K562 (cell line): ENCODE results near the gene FAM200B. TPM values are rescaled to one million over a fixed set of nuclear protein-coding genes. Genes with fewer than 3 reads are reported as not detected.

Source experiments
- ATAC-seq: fragments of 200-7000 bp; cut with Tn5 transposase; 3 replicates; pipeline ENCODE4 v1.9.1; 2020; ENCODE audit warnings: moderate library complexity
- BruUV-seq: library from RNA; stranded (reverse); fragments of 400-500 nt; replicated peaks from 2 replicates; lab custom pipeline; 2021; lab: Mats Ljungman, UMichigan
- CTCF ChIA-PET: fragments of 300-600 bp; formaldehyde crosslinking; extraction: SDS; loops from one replicate; lab custom pipeline; 2021; ENCODE audit warnings: low intra/inter-chr PET ratio; lab: Yijun Ruan, JAX
- POLR2A ChIA-PET: fragments of 300-600, 350-650 bp; sonication (Branson Sonifier 250); formaldehyde crosslinking; extraction: SDS; loops from one replicate; lab custom pipeline; 2021; ENCODE audit warnings: antibody characterized with exemption, inconsistent platforms; lab: Yijun Ruan, JAX
- DNase-seq, 4 experiments: peaks; one replicate each; pipeline versions ENCODE4 v3.0.0 to v3.0.0-alpha.2; 2011 to 2018; ENCODE audit warnings: low spot score in 3 of 4, mixed read lengths in 3 of 4; ENCODE audit errors: extremely low read depth in 1 of 4
- FAIRE-seq: peaks from 2 replicates; lab custom pipeline; 2011; peaks lifted over from hg19 to GRCh38; lab: Jason Lieb, UNC
- H2AFZ ChIP-seq: 2 replicates; pipeline ENCODE4 v1.6.0; 2011; ENCODE audit warnings: low read depth, low read length, control low read depth, inconsistent platforms
- H3K27ac ChIP-seq: fragments of 200-600 bp; 3 replicates; pipeline ENCODE4 v1.8.0; 2011; ENCODE audit warnings: low read depth, mild to moderate bottlenecking, control low read depth, inconsistent platforms, low read length, moderate library complexity, mixed read lengths; ENCODE audit errors: extremely low read depth
- H3K27me3 ChIP-seq, 2 experiments: fragments of 300-600 bp in 1 of 2; 2 replicates in 1 of 2; 3 replicates in 1 of 2; pipeline versions ENCODE4 v1.6.0 to v1.8.0; 2011; ENCODE audit warnings: inconsistent platforms in 2 of 2, low read length in 2 of 2, mild to moderate bottlenecking in 1 of 2, mixed read lengths in 1 of 2, moderate library complexity in 1 of 2; ENCODE audit not compliant: control insufficient read depth in 2 of 2, insufficient read depth in 2 of 2
- H3K36me3 ChIP-seq: fragments of 300-600 bp; 3 replicates; pipeline ENCODE4 v1.8.0; 2011; ENCODE audit warnings: mild to moderate bottlenecking, low read length, inconsistent platforms; ENCODE audit not compliant: control insufficient read depth, insufficient read depth
- H3K4me1 ChIP-seq, 2 experiments: fragments of 200-600 bp in 1 of 2; replicated peaks in 1 of 2; 2 replicates in 1 of 2; 3 replicates in 1 of 2; pipeline versions ENCODE4 v1.5.1 to v1.8.0; 2011; ENCODE audit warnings: inconsistent platforms in 2 of 2, low read length in 2 of 2, mild to moderate bottlenecking in 1 of 2, mixed read lengths in 1 of 2, moderate library complexity in 1 of 2; ENCODE audit not compliant: control insufficient read depth in 2 of 2, insufficient read depth in 2 of 2
- H3K4me2 ChIP-seq: 2 replicates; pipeline ENCODE4 v1.6.1; 2011; ENCODE audit warnings: low read length, control low read depth, inconsistent platforms, mixed read lengths; ENCODE audit not compliant: insufficient read depth
- H3K4me3 ChIP-seq: fragments of 200-600 bp; sonication (generic), shearing (Covaris generic); 2 replicates; pipeline ENCODE4 v1.5.1; 2016; ENCODE audit warnings: control low read depth, inconsistent platforms
- H3K79me2 ChIP-seq: fragments of 200-600 bp; 3 replicates; pipeline ENCODE4 v1.8.0; 2011; ENCODE audit warnings: low read length, inconsistent platforms; ENCODE audit not compliant: control insufficient read depth, insufficient read depth
- H3K9ac ChIP-seq, 2 experiments: 2 replicates each; pipeline versions ENCODE4 v1.6.0 to v1.6.1; 2011; ENCODE audit warnings: low read depth in 2 of 2, low read length in 2 of 2, control low read depth in 1 of 2, inconsistent platforms in 1 of 2, mild to moderate bottlenecking in 1 of 2, mixed read lengths in 1 of 2; ENCODE audit not compliant: insufficient read depth in 1 of 2
- H3K9me1 ChIP-seq: one replicate; pipeline ENCODE4 v1.6.0; 2011; ENCODE audit warnings: inconsistent platforms, mild to moderate bottlenecking, low read length, moderate library complexity; ENCODE audit not compliant: control insufficient read depth, insufficient read depth
- H3K9me3 ChIP-seq: replicated peaks from 2 replicates; pipeline ENCODE4 v1.5.1; 2011; ENCODE audit warnings: low read depth, low read length, inconsistent platforms; ENCODE audit not compliant: control insufficient read depth, insufficient read depth
- H4K20me1 ChIP-seq: replicated peaks from 2 replicates; pipeline ENCODE4 v1.6.1; 2011; ENCODE audit warnings: low read length, inconsistent platforms, mixed read lengths; ENCODE audit not compliant: control insufficient read depth, insufficient read depth
- CC2D1A ChIP-seq: fragments of 450-650 bp; IDR thresholded peaks from 2 replicates; pipeline ENCODE4 v1.6.1; 2017; ENCODE audit warnings: mild to moderate bottlenecking
- CHD2 ChIP-seq: IDR thresholded peaks from 2 replicates; pipeline ENCODE4 v1.6.1; 2011; ENCODE audit warnings: low read depth, low read length
- CTBP1 ChIP-seq: fragments of 450-650 bp; IDR thresholded peaks from 2 replicates; pipeline ENCODE4 v1.6.1; 2016; ENCODE audit warnings: borderline replicate concordance
- GTF2A2 ChIP-seq: IDR thresholded peaks from 2 replicates; pipeline ENCODE4 v1.6.1; 2016; ENCODE audit warnings: mild to moderate bottlenecking, missing genetic modification characterization, missing compliant biosample characterization
- MLLT1 ChIP-seq, 2 experiments: fragments of 450-650 bp; IDR thresholded peaks; 2 replicates each; pipeline ENCODE4 v1.6.1; 2016
- MYC ChIP-seq, 2 experiments: fragments of 250-450 bp in 1 of 2; sonication (Bioruptor Pico) in 1 of 2; IDR thresholded peaks; 2 replicates each; pipeline versions ENCODE4 v1.5.1 to v1.6.1; 2012 to 2021; ENCODE audit warnings: low read depth in 2 of 2, borderline replicate concordance in 1 of 2, improper control_type of control experiment in 1 of 2, low read length in 1 of 2, mild to moderate bottlenecking in 1 of 2, moderate library complexity in 1 of 2
- RAD51 ChIP-seq: fragments of 450-650 bp; IDR thresholded peaks from 2 replicates; pipeline ENCODE4 v1.7.1; 2016; ENCODE audit warnings: low read depth, mild to moderate bottlenecking, borderline replicate concordance
- TCF7 ChIP-seq: sonication (generic); IDR thresholded peaks from 2 replicates; pipeline ENCODE4 v1.6.1; 2016; ENCODE audit warnings: antibody characterized with exemption, borderline replicate concordance
- ZBTB40 ChIP-seq, 2 experiments: fragments of 450-650 bp in 1 of 2; sonication (generic) in 1 of 2; formaldehyde crosslinking in 1 of 2; IDR thresholded peaks; 2 replicates each; pipeline versions ENCODE4 v1.7.1 to v1.9.0; 2016 to 2022; ENCODE audit warnings: inconsistent platforms in 1 of 2, mild to moderate bottlenecking in 1 of 2, missing genetic modification reagents in 1 of 2
- ZNF668 ChIP-seq: fragments of 250-450 bp; sonication (Bioruptor Pico); IDR thresholded peaks from 2 replicates; pipeline ENCODE4 v1.8.0; 2022; ENCODE audit warnings: mild to moderate bottlenecking, inconsistent platforms
- WGBS: fragments of 100-300 bp; shearing (Covaris generic); methylation state at CpG from one replicate; pipeline ENCODE4 v1.1.6; 2016; ENCODE audit warnings: low coverage, mixed read lengths; ENCODE audit not compliant: insufficient coverage; ENCODE audit errors: missing lambda C conversion rate; 5-methylcytosine and 5-hydroxymethylcytosine counted together
- in situ Hi-C: fragments of 300-500 bp; cut with MboI; formaldehyde crosslinking; loops from 4 replicates; pipeline ENCODE4 v1.15.0; 2018; ENCODE audit warnings: inconsistent platforms, mixed read lengths
- intact Hi-C: fragments of 100-400 bp; cut with micrococcal nuclease; formaldehyde crosslinking; loops from 2 replicates; pipeline ENCODE4 v1.14.2; 2022
- polyA plus RNA-seq, 8 experiments: library from polyadenylated mRNA; depleted of rRNA in 4 of 8; stranded (reverse) in 5 of 8; unstranded in 3 of 8; fragments of >200 nt; fragmentation: Nextera tagmentation in 2 of 8; fragmentation: Illumina TruSeq in 1 of 8; extraction: Ambion mirVana in 2 of 8; extraction: Trizol in 1 of 8; gene quantifications; 2 replicates each; pipeline versions ENCODE4 v1.2.1 to v1.2.3, GENCODE V29; 2011 to 2014; ENCODE audit warnings: inconsistent platforms in 1 of 8, missing spikeins in 1 of 8
- total RNA-seq, 7 experiments: library from RNA; depleted of rRNA in 6 of 7; stranded (reverse); fragments of >200 nt in 6 of 7; fragmentation: Illumina TruSeq in 2 of 7; extraction: Trizol in 2 of 7; gene quantifications; 2 replicates each; pipeline versions ENCODE4 v1.2.1 to v1.2.3, GENCODE V29; 2011 to 2021; ENCODE audit warnings: low replicate concordance in 1 of 7

Gene FAM200B
- total and polyA plus RNA-seq, 9 of the 15 experiments (the other 6 are each of a cell fraction or from before 2014, with no cell fraction given) = 17.4 to 48.0 (median 25.5) TPM

GRCh38 chr4:15649914-15650545 is 31.6 kb upstream of the FAM200B start:
- H3K27ac ChIP-seq = peak overlapping the region; percentile 61
- WGBS = 11% methylated on average over 5 of the region's 5 CpGs
- intact Hi-C loops (loop anchor here (1.0 to 10.0 kb wide), 7 partner anchors 67 to 645 kb away; partner anchors contain the start of genes CPEB2 and TAPT1), in situ Hi-C loops (loop anchor here (25.0 kb wide), 1 partner anchor 638 kb away; the partner anchor contains the start of gene CPEB2)
- no peaks in the 10 kb centered on the region for H4K20me1 ChIP-seq
- no peaks in the 10 kb centered on the region for H3K36me3 ChIP-seq
- BruUV-seq = no TSS peak
- DNase-seq (peak; percentile 50 to 87 (median 60)), FAIRE-seq (peak; percentile 90), ATAC-seq (peak; percentile 74)
- peak overlapping the region; percentile 51 for H2AFZ ChIP-seq
- ChIA-PET CTCF (no interaction called here), POLR2A (interaction anchor here (0.6 to 1.0 kb wide), 2 partner anchors 9 to 597 kb away, joined by 3 to 5 read pairs; no protein-coding TSS in a partner anchor)
- H3K27me3 ChIP-seq = no peaks in the 10 kb centered on the region
- H3K4me3 ChIP-seq = no peak overlapping the region
- peak overlapping the region in 1 of 2 experiments; percentile 43; a peak in 2 of 4 replicates for H3K9ac ChIP-seq
- H3K79me2 ChIP-seq = peaks cover 93% of the 10 kb centered on the region
- H3K9me1 ChIP-seq = no peaks in the 10 kb centered on the region
- H3K4me1 ChIP-seq = peaks cover 13 to 15% of the 10 kb centered on the region in 2 experiments; a peak in 4 of 5 replicates
- peak overlapping the region; percentile 53 for H3K4me2 ChIP-seq
- no peaks in the 10 kb centered on the region for H3K9me3 ChIP-seq
- TF ChIP-seq CC2D1A = peak; percentile 58; the same call in 1 of the 2 replicates
- TF ChIP-seq CHD2 = peak; percentile 63
- TF ChIP-seq TCF7 = peak; percentile 88
- no peak for TF ChIP-seq RAD51
- peak; percentile 55; the same call in 1 of the 2 replicates for TF ChIP-seq CTBP1
- no peak for TF ChIP-seq ZNF668 (CRISPR knock-in tag)
- TF ChIP-seq ZBTB40 (IDR thresholded peaks at IDR 0.05) = peak; percentile 30; the same call in 1 of the 2 replicates
- no peak for TF ChIP-seq ZBTB40 (CRISPR knock-in tag; IDR thresholded peaks at IDR 0.05)
- 0 out of 2 replicates have a peak, but pooled peaks have one; percentile 46 for TF ChIP-seq MYC (IDR thresholded peaks at IDR 0.05; ENCODE audit: low read depth, low read length)
- no peak for TF ChIP-seq MYC (CRISPR knock-in tag; IDR thresholded peaks at IDR 0.05; ENCODE audit: borderline replicate concordance, low read depth)
- TF ChIP-seq GTF2A2 (tag) = no peak
- peak in 1 of 2 experiments; percentile 31; a peak in 1 of 4 replicates for TF ChIP-seq MLLT1 (IDR thresholded peaks at IDR 0.05)
